ENCODE data around the gene VMP1. TPM values are rescaled to one million over a fixed set of nuclear protein-coding genes. Genes with fewer than 3 reads are reported as not detected.

The VMP1 gene
- total RNA-seq, 1 experiment from 2014 or later, result 83.1 TPM

DNA sequence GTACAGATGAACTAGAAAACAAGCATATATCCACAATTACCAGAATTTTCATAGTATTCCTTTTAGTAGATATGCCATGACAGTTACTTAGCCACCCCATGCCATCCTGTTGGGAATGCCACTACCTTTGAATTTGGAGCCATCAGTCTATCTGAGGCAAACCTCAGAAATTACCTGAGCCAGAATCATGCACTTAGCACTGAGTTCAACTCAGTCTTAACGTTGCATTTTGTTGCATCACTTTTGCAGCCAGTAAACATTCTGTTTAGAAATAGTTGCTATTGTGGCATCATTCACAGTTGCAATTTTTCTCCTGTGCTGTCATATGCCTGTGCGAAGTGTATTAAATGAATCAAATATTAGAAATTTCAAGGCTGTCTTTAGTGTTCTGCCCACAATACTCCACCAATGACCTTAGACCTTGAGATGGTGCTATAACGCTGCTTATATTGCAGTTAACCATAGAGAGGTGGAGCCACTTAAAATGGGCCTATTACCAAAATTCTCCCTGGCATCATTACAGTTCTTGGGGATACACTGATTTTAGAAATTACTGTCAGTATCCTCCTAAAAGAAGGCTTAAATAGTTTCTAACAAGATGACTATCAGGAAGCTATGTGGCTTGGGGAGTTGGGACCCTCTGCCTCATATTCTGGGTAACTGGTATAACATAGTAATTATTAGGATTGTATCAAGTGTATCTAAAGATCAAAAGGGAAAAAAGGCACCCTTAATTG, 11.3 kb upstream of the VMP1 start:
- H3K4ac ChIP-seq (ENCODE audit: low read depth, low read length), result no peak overlapping the region
- WGBS (ENCODE audit: extremely low coverage, insufficient read length, low lambda C conversion rate), result no CpG with 5 or more reads among the region's 3 CpGs
- H3K79me1 ChIP-seq (ENCODE audit: insufficient read depth, low read depth, low read length, poor library complexity, severe bottlenecking), result peaks cover 3% of the 10 kb centered on the region
- H3K4me1 Mint-ChIP-seq, result peaks cover 8 to 14% of the 10 kb centered on the region in 2 experiments
- no peak overlapping the region for H2BK120ac ChIP-seq (ENCODE audit: low read depth, low read length, poor library complexity, severe bottlenecking)
- no peaks in the 10 kb centered on the region for H3K27me3 ChIP-seq (ENCODE audit: insufficient read depth, low read length)
- no peaks in the 10 kb centered on the region for H3K23me2 ChIP-seq (ENCODE audit: insufficient read length, low read depth, low read length, poor library complexity, severe bottlenecking)
- no peak overlapping the region for H3K14ac ChIP-seq (ENCODE audit: insufficient read depth, low read length)
- no peak overlapping the region for H3K9ac ChIP-seq (ENCODE audit: extremely low read depth, insufficient read length, low read length)
- TF ChIP-seq, protein P1, sequence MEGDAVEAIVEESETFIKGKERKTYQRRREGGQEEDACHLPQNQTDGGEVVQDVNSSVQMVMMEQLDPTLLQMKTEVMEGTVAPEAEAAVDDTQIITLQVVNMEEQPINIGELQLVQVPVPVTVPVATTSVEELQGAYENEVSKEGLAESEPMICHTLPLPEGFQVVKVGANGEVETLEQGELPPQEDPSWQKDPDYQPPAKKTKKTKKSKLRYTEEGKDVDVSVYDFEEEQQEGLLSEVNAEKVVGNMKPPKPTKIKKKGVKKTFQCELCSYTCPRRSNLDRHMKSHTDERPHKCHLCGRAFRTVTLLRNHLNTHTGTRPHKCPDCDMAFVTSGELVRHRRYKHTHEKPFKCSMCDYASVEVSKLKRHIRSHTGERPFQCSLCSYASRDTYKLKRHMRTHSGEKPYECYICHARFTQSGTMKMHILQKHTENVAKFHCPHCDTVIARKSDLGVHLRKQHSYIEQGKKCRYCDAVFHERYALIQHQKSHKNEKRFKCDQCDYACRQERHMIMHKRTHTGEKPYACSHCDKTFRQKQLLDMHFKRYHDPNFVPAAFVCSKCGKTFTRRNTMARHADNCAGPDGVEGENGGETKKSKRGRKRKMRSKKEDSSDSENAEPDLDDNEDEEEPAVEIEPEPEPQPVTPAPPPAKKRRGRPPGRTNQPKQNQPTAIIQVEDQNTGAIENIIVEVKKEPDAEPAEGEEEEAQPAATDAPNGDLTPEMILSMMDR (conservative IDR thresholded peaks at IDR 0.05), result no peak
- no peaks in the 10 kb centered on the region for H3K9me3 Mint-ChIP-seq
- no peak overlapping the region for H2AFZ ChIP-seq (ENCODE audit: low read length)
- no peak overlapping the region for H2AK5ac ChIP-seq (ENCODE audit: insufficient read length, low read length)
- H3K79me2 ChIP-seq (ENCODE audit: insufficient read depth, low read length), result peaks cover 12% of the 10 kb centered on the region; the same call in 1 of the 2 replicates
- no peaks in the 10 kb centered on the region for H3K27me3 Mint-ChIP-seq (ENCODE audit: low read depth)
- no peak overlapping the region for H3K18ac ChIP-seq (ENCODE audit: insufficient read length, low read depth, low read length)
- H3K36me3 Mint-ChIP-seq (ENCODE audit: insufficient read depth in 1 of 3, low read depth in 3 of 3), result peaks cover 19 to 79% (median 66%) of the 10 kb centered on the region in 3 experiments; a peak in 6 of 7 replicates
- peak overlapping the region in 1 of 3 experiments; percentile 46; a peak in 1 of 7 replicates for H3K27ac Mint-ChIP-seq
- H3K9me3 ChIP-seq (ENCODE audit: control insufficient read depth, low read depth, low read length), result no peaks in the 10 kb centered on the region
- no peak overlapping the region for H4K5ac ChIP-seq (ENCODE audit: insufficient read length, low read depth, low read length)
- H3K4me3 Mint-ChIP-seq, result no peak overlapping the region
- no peak overlapping the region for H3K56ac ChIP-seq (ENCODE audit: insufficient read length, low read depth, low read length)
- no peak overlapping the region for H4K8ac ChIP-seq (replicated peaks; ENCODE audit: insufficient read length, low read depth, low read length)
- no peak overlapping the region for H3K23ac ChIP-seq (ENCODE audit: insufficient read length, low read depth, low read length)
- H2BK15ac ChIP-seq (ENCODE audit: low read depth, low read length), result no peak overlapping the region
- H3T11ph ChIP-seq (ENCODE audit: low read length), result no peak overlapping the region
- H3K27ac ChIP-seq (ENCODE audit: insufficient read length, low read depth, low read length), result no peak overlapping the region
- H3K4me2 ChIP-seq (ENCODE audit: insufficient read depth, insufficient read length, low read length), result no peak overlapping the region
- H4K91ac ChIP-seq (ENCODE audit: insufficient read length, low read depth, low read length), result no peak overlapping the region
- no peaks in the 10 kb centered on the region for H3K4me1 ChIP-seq (ENCODE audit: insufficient read depth, low read length)
- H2BK5ac ChIP-seq (ENCODE audit: insufficient read length, low read length), result no peak overlapping the region
- H4K20me1 ChIP-seq (ENCODE audit: control insufficient read depth, insufficient read depth, insufficient read length), result no peaks in the 10 kb centered on the region
- DNase-seq, result no peak
- no peak overlapping the region for H2BK20ac ChIP-seq (ENCODE audit: low read depth, low read length, poor library complexity, severe bottlenecking)
- no peak overlapping the region for H2BK12ac ChIP-seq (ENCODE audit: insufficient read length, low read depth, low read length)

All from H9 (cell line).